SK-N-SH treated with all-trans-retinoic acid at 6 μM for 48 hours (cell line): ENCODE measurements around the gene MRI1.

Source experiments
- ARNTL ChIP-seq: fragments of 450-650 bp; formaldehyde crosslinking; IDR thresholded peaks from 2 replicates; pipeline ENCODE4 v1.5.0; 2020; ENCODE audit warnings: low read depth, mild to moderate bottlenecking, moderate library complexity, borderline replicate concordance
- BACH2 ChIP-seq: fragments of 250-450 bp; sonication (Bioruptor Pico); IDR thresholded peaks from 2 replicates; pipeline ENCODE4 v1.9.0; 2021; ENCODE audit warnings: mild to moderate bottlenecking, borderline replicate concordance
- CSDC2 ChIP-seq: fragments of 250-450 bp; sonication (Bioruptor Pico); IDR thresholded peaks from 2 replicates; pipeline ENCODE4 v1.5.0; 2020; ENCODE audit warnings: mild to moderate bottlenecking, moderate library complexity
- SNAI2 ChIP-seq: fragments of 250-450 bp; sonication (Bioruptor Pico); IDR thresholded peaks from 2 replicates; pipeline ENCODE4 v1.5.0; 2020; ENCODE audit warnings: mild to moderate bottlenecking, moderate library complexity
- TCF4 ChIP-seq: fragments of 250-450 bp; sonication (Bioruptor Pico); IDR thresholded peaks from 2 replicates; pipeline ENCODE4 v1.8.0; 2021; ENCODE audit warnings: mild to moderate bottlenecking, moderate library complexity, borderline replicate concordance
- TOX ChIP-seq: fragments of 250-450 bp; sonication (Bioruptor Pico); IDR thresholded peaks from 2 replicates; pipeline ENCODE4 v1.8.0; 2021; ENCODE audit warnings: mild to moderate bottlenecking, moderate library complexity, borderline replicate concordance
- ZFP30 ChIP-seq: fragments of 450-650 bp; formaldehyde crosslinking; IDR thresholded peaks from 2 replicates; pipeline ENCODE4 v1.5.0; 2022; ENCODE audit warnings: mild to moderate bottlenecking, moderate library complexity
- ZNF565 ChIP-seq: fragments of 450-650 bp; formaldehyde crosslinking; conservative IDR thresholded peaks from 2 replicates; pipeline ENCODE4 v1.5.0; 2020; ENCODE audit warnings: low read depth, mild to moderate bottlenecking, moderate library complexity
- ZNF8 ChIP-seq: fragments of 450-650 bp; formaldehyde crosslinking; IDR thresholded peaks from 2 replicates; pipeline ENCODE4 v1.5.0; 2020; ENCODE audit warnings: mild to moderate bottlenecking, moderate library complexity
- TF ChIP-seq, protein P1 (sequence below): fragments of 250-450 bp; sonication (Bioruptor Pico); IDR thresholded peaks from 2 replicates; pipeline ENCODE4 v1.8.0; 2021; ENCODE audit warnings: low read depth, mild to moderate bottlenecking, moderate library complexity, borderline replicate concordance
- TF ChIP-seq, protein P2 (sequence below): fragments of 250-450 bp; sonication (Bioruptor Pico); IDR thresholded peaks from 2 replicates; pipeline ENCODE4 v1.8.0; 2020; ENCODE audit warnings: mild to moderate bottlenecking, moderate library complexity, borderline replicate concordance
- TF ChIP-seq, protein P3 (sequence below): fragments of 250-450 bp; sonication (Bioruptor Pico); IDR thresholded peaks from 2 replicates; pipeline ENCODE4 v1.5.0; 2020; ENCODE audit warnings: mild to moderate bottlenecking, moderate library complexity

DNA sequence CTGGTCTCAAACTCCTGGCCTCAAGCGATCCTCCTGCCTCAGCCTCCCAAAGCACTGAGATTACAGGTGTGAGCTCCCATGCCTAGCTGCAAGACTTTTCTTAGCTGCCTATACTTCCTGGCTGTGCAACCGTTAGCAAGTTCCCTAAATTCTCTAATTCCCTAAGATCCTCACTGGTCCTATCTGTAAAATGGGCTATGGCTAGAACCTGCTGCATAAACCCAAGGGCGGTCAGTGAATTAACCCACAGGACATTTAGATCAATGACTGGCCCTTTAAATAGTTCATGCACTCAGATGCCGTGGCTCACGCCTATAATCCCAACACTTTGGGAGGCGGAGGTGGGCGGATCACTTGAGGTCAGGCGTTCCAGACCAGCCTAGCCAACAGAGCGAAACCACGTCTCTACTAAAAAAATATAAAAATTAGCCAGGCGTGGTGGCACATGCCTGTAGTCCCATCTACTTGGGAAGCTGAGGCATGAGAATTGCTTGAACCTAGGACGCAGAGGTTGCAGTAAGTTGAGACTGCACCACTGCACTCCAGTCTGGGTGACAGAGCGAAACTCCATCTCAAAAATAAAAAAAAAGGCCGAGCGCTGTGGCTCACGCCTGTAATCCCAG, 5.8 kb downstream of the MRI1 start:
- TF ChIP-seq TOX (CRISPR knock-in tag) (no peak), CSDC2 (CRISPR knock-in tag) (no peak), ZNF565 (CRISPR knock-in tag) (no peak), TCF4 (CRISPR knock-in tag) (no peak), ARNTL (CRISPR knock-in tag) (no peak), BACH2 (CRISPR knock-in tag) (no peak), SNAI2 (CRISPR knock-in tag) (no peak), ZFP30 (CRISPR knock-in tag) (no peak), ZNF8 (CRISPR knock-in tag) (no peak)
- TF ChIP-seq, protein P1, sequence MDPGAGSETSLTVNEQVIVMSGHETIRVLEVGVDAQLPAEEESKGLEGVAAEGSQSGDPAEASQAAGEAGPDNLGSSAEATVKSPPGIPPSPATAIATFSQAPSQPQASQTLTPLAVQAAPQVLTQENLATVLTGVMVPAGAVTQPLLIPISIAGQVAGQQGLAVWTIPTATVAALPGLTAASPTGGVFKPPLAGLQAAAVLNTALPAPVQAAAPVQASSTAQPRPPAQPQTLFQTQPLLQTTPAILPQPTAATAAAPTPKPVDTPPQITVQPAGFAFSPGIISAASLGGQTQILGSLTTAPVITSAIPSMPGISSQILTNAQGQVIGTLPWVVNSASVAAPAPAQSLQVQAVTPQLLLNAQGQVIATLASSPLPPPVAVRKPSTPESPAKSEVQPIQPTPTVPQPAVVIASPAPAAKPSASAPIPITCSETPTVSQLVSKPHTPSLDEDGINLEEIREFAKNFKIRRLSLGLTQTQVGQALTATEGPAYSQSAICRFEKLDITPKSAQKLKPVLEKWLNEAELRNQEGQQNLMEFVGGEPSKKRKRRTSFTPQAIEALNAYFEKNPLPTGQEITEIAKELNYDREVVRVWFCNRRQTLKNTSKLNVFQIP (CRISPR knock-in tag): no peak
- TF ChIP-seq, protein P2, sequence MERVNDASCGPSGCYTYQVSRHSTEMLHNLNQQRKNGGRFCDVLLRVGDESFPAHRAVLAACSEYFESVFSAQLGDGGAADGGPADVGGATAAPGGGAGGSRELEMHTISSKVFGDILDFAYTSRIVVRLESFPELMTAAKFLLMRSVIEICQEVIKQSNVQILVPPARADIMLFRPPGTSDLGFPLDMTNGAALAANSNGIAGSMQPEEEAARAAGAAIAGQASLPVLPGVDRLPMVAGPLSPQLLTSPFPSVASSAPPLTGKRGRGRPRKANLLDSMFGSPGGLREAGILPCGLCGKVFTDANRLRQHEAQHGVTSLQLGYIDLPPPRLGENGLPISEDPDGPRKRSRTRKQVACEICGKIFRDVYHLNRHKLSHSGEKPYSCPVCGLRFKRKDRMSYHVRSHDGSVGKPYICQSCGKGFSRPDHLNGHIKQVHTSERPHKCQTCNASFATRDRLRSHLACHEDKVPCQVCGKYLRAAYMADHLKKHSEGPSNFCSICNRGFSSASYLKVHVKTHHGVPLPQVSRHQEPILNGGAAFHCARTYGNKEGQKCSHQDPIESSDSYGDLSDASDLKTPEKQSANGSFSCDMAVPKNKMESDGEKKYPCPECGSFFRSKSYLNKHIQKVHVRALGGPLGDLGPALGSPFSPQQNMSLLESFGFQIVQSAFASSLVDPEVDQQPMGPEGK (CRISPR knock-in tag): no peak
- TF ChIP-seq, protein P3, sequence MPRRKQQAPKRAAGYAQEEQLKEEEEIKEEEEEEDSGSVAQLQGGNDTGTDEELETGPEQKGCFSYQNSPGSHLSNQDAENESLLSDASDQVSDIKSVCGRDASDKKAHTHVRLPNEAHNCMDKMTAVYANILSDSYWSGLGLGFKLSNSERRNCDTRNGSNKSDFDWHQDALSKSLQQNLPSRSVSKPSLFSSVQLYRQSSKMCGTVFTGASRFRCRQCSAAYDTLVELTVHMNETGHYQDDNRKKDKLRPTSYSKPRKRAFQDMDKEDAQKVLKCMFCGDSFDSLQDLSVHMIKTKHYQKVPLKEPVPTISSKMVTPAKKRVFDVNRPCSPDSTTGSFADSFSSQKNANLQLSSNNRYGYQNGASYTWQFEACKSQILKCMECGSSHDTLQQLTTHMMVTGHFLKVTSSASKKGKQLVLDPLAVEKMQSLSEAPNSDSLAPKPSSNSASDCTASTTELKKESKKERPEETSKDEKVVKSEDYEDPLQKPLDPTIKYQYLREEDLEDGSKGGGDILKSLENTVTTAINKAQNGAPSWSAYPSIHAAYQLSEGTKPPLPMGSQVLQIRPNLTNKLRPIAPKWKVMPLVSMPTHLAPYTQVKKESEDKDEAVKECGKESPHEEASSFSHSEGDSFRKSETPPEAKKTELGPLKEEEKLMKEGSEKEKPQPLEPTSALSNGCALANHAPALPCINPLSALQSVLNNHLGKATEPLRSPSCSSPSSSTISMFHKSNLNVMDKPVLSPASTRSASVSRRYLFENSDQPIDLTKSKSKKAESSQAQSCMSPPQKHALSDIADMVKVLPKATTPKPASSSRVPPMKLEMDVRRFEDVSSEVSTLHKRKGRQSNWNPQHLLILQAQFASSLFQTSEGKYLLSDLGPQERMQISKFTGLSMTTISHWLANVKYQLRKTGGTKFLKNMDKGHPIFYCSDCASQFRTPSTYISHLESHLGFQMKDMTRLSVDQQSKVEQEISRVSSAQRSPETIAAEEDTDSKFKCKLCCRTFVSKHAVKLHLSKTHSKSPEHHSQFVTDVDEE: no peak
